Stimulated activated CD4-positive, alpha-beta T cell treated with anti-CD3 and anti-CD28 coated beads, Interleukin-12 subunit alpha, Interleukin-12 subunit beta, amount 100 ng/mL, for 4 hours (primary cell): ENCODE results near the gene ELN.
"Not testable (repeated sequence)": the region's sequence is repeated elsewhere in the genome, so short reads cannot be mapped to it uniquely, and the experiment has no call there.

Source experiments
- DNase-seq: peaks from one replicate; pipeline ENCODE4 v3.0.0-alpha.2; 2020

ELN gene

DNA sequence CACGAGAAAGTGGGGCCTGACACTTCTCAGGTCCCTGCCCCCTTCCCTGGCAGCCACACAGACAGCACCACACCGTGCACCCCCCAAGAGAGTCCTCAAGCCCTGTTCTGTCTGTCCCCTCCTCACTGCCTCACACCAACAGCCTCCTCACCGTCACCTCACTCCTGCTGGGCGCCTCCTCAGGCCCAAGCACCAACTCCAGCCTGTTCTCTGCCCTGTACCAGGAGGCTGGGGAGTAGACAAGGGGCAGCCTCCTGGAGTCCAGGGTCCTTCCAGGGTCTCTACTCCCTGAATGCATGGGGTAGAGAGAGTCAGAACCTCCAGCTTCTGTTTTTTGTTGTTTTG is 26.9 kb upstream of the ELN start:
- no peak for DNase-seq

GRCh38 chr7:74002474-74003017 is 25.4 kb upstream of the ELN start:
- no peak for DNase-seq

GRCh38 chr7:74003621-74004020 is 24.4 kb upstream of the ELN start:
- DNase-seq, result no peak

DNA sequence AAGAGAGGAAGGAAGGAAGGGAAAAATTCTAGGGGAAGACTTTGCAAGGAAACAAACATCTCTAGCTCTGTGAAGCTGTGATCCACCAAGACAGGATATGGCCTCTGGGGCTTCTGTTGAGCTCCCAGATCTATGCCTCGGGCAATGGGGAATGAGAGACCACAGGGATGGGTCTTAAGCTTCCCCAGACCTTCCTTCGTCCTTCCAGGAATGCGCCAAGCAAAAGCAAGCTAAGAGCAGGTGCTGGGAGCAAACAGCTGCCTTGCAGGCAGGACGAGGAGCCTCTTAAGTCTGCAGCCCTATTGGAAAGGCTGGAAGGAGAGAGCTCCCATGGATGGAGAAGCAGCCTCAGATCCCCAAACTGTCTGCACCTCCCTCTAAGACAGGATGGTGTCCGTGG is 21.9 kb upstream of the ELN start:
- DNase-seq, result no peak

DNA sequence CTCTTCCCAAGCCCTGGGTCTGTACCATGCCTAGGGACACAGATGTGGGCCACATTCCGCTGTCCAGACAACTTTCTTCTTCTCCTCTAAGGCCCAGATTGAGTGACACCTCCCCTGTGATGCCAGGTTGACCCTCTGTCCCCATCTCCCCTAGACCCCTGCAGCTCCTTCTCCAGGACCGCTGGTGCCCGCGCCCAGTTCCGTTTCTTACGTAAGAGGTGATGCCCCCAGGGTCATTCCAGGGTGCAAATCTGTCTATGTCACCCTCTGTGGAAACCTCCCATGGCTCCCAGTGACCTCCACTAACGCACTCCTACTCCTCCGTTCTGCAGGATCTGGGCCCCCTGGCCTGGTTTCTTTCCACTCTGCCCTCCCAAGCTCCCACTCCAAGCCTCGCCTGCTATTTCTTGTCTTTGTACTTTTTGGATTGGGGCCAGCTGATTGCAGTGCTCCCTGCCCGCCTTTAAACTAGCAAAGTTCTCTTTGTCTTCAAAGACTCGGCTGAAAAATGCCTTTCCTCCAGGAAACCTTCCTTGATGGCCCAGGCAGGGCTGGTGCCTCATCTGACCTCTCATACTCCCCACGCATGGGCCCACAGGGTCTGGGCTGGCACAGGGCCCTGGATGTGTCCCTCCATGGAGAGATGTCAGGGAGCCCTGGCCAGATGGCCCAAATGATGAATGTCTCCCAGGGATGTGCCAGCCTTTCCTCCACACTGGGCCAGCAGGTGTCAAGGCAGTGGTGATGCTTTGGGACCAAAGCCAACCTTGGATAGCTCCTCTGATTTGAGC is 21.3 kb upstream of the ELN start:
- no peak for DNase-seq

GRCh38 chr7:74007242-74007567 is 20.8 kb upstream of the ELN start:
- no peak for DNase-seq

GRCh38 chr7:74008687-74009086 is 19.3 kb upstream of the ELN start:
- no peak for DNase-seq

DNA sequence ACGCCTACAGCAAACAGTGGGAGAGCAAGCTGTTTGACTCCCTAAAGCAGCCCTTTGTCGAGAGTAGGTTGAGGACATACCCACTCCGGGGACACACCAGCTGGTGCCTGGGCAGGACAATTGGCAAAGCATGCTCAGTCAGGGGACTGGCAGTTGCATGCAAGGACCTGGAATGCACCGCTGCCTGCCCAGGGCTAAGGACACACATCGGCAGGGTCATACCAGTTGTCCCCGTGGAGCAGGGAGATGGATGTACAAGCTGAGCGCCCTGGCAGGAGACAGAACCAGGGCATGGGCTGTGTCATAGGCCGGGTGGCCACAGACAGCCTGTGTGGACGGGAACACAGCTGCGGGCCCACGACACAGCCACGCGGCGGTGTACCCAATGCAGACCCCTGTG is 18.3 kb upstream of the ELN start:
- DNase-seq, result no peak

DNA sequence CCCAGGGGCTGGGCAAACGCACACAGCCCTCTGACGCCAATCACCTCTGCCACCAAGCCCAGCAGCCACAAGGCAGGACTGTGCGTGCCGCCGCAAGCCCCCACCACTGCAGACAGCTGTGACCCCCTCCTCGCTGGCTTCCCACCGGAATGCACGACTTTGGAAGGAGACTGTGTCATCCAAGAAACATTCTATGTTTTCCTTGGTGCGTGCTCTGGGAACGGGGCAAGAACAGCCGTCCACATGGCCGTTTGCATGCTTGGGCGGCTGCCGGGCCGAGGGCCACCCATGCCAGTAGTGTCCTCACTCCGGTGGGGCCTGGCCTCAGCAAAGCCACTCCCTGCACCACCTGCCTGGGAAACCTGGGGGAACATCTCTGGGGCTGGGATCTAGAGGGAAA is 17.6 kb upstream of the ELN start:
- no peak for DNase-seq

GRCh38 chr7:74011421-74011820 is 16.6 kb upstream of the ELN start:
- not testable (repeated sequence) for DNase-seq

DNA sequence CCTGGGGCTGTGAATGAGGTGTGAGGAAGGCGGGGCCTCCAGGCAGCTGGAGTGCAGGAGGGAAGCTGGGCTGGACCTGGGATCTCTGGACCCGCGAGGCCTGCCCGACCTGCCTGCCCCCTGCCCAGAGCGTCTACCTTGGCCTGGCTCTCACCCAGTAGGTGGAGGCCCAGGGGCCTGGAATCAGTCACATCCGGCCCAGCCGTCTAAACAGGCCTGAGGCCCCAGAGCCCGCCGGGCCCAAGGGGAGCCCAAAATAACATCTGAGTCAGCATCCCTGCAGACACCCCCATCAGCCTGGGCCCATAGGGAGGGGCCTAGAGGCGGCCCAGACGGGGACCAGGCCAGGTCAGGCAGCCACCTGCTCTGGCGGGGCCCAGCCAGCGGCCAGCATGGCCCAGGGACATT is 15.1 kb upstream of the ELN start:
- DNase-seq, result no peak

DNA sequence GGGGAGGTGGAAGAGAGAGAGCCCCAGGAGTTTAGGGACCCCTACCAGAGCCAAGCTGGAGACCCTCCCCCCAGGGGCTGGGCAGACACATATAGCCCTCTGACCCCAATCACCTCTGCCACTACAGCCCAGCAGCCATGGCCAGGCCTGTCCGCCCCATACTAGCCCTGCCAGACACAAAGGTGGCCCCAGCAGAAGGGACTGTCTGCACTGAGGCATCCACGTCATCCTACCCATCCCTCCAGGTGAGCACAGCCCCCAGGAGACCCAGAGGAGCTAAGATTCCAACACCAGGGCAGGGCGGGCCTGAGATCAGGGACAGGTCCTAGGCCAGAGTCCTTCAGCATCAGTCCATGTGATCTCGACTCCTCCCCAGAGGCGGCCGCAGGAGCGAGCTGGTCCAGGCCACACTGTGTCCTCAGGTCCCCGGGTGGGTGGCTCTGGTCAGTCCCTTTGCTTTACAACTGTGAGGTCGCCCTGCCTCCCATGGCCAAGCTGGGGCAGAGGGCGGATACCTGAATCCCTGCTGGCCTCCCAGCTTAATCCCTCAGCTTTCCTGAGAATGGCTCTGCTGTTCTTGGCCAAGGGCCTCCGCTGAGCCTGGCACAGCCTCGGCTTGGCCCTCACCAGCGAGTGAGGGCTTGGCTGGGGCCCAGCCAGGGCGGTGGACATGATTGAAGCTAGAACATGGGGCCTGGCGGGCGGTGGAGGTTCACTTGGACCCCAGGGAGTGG is 14.3 kb upstream of the ELN start:
- DNase-seq, result no peak

DNA sequence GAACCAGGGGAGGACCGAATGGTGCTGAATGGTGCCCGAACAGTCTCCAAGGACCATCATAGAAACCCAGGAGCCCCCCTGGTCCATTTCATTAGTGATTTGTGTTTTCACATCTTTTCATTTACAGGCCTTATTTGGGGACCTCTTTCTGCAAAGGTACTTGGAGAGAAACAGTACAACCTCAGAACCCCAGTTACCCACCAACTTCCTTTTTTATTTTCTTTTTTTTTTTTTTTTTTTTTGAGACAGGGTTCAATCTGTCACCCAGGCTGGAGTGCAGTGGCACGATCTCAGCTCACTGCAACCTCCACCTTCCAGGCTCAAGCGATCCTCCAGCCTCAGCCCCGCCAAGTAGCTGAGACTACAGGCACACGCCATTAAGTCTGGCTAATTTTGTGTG is 13.0 kb upstream of the ELN start:
- DNase-seq, result no peak

- no peak for DNase-seq
Observed at GRCh38 chr7:74015670-74016069, 12.3 kb upstream of the ELN start.

- no peak for DNase-seq
Observed at GRCh38 chr7:74017125-74017524, 10.8 kb upstream of the ELN start.

DNA sequence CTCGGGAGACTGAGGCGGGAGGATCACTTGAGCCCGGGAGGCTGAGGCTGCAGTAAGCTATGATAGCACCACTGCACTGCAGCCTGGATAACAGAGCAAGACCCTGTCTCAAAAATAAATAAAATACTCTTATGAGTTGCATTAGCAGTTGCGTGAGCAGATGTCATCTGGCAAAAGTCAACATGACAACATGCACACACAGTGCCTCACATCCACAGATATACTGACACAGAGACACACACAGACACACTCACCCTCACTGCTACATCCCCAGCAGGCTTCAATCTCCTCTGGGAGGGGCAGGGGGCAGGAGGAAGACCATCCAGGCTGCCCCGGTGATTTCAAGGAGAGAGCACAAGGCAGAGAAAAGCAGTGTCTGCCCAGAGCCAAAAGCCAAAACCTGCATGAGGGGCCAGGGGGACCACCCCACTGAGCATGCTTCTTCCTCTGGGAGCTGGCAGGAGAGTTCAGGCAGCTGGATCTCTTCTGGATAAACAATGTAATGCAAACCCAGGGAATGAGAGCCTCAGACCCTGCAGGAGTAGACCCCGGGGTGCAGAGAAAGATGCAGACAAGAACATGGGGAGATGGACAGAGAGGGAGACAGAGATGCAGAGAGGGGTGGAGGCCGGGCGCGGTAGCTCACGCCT is 9.6 kb upstream of the ELN start:
- no peak for DNase-seq

DNA sequence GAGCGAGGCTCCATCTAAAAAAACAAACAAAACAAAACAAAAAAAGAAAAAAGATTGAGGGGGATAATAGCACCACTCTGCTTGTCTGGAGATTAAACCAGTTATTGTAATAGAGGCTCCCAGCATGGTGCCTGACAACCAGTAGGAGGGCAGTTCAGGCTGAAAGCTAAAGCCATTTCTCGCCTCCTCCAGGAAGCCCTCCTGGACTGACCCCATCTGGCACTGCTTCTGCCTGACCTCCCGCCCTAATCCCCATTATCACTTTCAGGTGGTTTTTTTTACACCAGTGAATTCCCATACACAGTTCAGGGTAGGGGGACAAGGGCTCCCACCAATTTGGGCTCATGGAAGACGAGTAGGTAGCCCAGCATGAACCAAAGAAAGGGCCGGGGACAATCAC is 8.8 kb upstream of the ELN start:
- no peak for DNase-seq

GRCh38 chr7:74020390-74020789 is 7.6 kb upstream of the ELN start:
- no peak for DNase-seq

DNA sequence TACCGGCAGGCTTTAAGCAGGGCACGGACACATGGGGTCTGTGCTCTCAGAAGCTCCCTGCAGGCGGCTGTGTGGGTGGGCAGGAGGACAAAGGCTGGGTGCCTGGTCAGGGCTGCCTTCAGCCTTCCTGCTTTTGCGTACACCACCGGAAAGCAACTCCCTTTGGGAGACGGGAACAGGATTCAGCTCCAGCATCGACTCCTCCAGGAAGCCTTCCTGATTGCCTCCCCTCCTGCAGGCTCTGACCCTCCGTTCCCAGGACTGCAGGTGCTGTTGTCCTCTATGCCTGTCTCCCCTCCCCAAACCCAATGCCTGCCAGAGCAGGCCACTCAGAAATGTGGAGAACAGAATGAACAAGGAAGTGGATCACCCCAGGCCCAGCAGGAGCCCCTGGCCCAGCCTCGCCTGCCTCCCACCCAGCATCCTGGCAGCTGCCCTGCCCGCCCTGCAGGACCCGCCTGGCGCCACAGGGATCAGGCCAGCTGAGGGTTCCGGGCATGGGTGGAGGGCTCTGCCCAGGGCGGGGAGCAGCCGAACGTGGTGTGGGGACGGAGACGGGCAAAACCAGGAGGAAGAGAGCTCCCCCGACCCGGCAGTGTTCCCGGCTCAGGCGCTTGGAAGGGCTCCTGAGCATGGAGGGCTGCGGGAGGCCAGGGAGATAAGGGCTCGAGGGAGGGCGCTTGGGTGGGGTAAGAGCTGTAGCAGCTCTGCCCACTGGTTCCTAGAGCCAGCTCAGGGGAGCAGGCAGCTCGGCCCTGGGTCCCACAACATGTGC is 6.2 kb upstream of the ELN start:
- DNase-seq, result no peak

DNA sequence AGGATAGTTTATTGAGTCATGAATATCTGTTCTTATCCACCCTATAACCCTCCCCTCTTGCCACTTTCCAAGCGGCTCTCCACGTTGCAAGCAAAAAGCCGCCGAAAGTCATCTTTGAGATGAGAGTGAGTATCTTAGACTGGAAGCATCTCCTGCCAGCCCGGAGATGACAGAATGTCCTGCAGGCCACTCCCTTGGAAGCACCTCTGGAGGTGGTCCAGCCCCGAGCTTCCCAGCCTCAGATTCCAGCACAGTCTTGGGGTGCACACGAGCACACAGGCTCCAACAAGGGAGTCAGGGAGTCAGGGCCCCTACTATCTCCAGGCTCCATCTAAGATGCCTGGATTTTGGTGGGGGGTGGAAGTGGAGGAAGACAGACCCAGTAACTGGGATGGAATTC is 5.5 kb upstream of the ELN start:
- no peak for DNase-seq

GRCh38 chr7:74023092-74023536 is 4.9 kb upstream of the ELN start:
- DNase-seq, result no peak

DNA sequence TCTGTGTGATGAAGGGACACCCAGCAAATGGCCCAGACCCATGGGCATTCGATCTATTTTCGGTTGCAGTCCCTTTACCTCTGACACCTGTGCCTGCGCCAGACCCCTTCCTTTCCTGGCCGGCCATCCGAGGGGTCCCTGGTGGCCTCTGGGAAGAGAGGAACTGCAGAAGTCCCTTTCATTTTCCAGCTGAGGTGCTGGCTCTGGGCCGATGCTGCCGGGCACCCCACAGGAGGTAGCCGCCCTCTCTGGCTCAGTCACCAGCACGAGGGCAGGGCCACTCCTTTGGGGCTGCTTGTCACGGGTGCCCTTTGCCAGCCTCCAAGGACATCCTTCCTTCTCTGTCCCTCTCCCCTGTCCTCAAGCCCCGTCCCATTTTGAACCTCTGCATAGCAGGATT is 4.2 kb upstream of the ELN start:
- no peak for DNase-seq

DNA sequence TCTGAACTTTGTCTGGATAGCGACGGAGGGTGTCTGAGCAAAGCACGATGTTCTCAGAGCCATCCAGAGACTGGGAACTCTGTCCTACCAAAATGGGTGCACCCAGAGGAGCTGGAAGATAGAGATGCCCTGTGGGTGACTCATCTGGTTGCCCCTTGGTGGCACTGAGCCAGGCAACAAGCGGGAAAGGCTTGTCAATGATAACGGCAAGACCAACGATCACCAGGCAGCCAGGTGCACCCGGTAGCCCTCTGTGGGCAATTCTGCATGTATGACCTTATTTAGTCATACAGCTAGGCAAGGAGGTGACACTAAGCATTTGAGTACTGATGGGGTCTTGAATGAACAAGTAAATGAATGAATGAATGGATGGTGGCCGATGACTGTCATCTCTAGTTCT is 2.8 kb upstream of the ELN start:
- DNase-seq, result no peak
